HEK293 (cell line): ENCODE data around the gene EFNA2.

Experiments
- GLIS1 ChIP-seq: fragments of 450-650 bp; formaldehyde crosslinking; IDR thresholded peaks from 2 replicates; pipeline ENCODE4 v1.5.1; 2016; ENCODE audit warnings: missing biosample characterization, missing genetic modification characterization
- GLIS2 ChIP-seq: fragments of 450-650 bp; formaldehyde crosslinking; IDR thresholded peaks from 2 replicates; pipeline ENCODE4 v1.5.1; 2016; ENCODE audit warnings: missing biosample characterization, missing genetic modification characterization
- IKZF3 ChIP-seq: fragments of 450-650 bp; IDR thresholded peaks from 2 replicates; pipeline ENCODE4 v1.5.0; 2018; ENCODE audit warnings: missing biosample characterization, mild to moderate bottlenecking, missing genetic modification characterization, moderate library complexity
- PRDM1 ChIP-seq: fragments of 450-650 bp; formaldehyde crosslinking; IDR thresholded peaks from 2 replicates; pipeline ENCODE4; 2016; ENCODE audit warnings: missing biosample characterization, missing genetic modification characterization
- PRDM4 ChIP-seq: fragments of 450-650 bp; formaldehyde crosslinking; IDR thresholded peaks from 2 replicates; pipeline ENCODE4 v1.5.1; 2017; ENCODE audit warnings: missing biosample characterization, missing genetic modification characterization
- ZBTB17 ChIP-seq: fragments of 450-650 bp; formaldehyde crosslinking; IDR thresholded peaks from 2 replicates; pipeline ENCODE4 v1.5.1; 2016; ENCODE audit warnings: missing biosample characterization, missing genetic modification characterization
- ZBTB21 ChIP-seq: fragments of 450-650 bp; formaldehyde crosslinking; IDR thresholded peaks from 2 replicates; pipeline ENCODE4 v1.5.1; 2017; ENCODE audit warnings: missing biosample characterization, missing genetic modification characterization
- ZBTB44 ChIP-seq: fragments of 450-650 bp; IDR thresholded peaks from 2 replicates; pipeline ENCODE4 v1.5.1; 2018; ENCODE audit warnings: missing biosample characterization, mild to moderate bottlenecking, missing genetic modification characterization
- ZEB2 ChIP-seq: fragments of 450-650 bp; formaldehyde crosslinking; IDR thresholded peaks from 2 replicates; pipeline ENCODE4 v1.5.1; 2016; ENCODE audit warnings: missing biosample characterization, missing genetic modification characterization
- ZFHX2 ChIP-seq: fragments of 450-650 bp; formaldehyde crosslinking; conservative IDR thresholded peaks from 2 replicates; pipeline ENCODE4 v1.5.1; 2016; ENCODE audit warnings: missing biosample characterization, missing genetic modification characterization
- ZNF202 ChIP-seq: fragments of 450-650 bp; formaldehyde crosslinking; IDR thresholded peaks from 2 replicates; pipeline ENCODE4 v1.5.1; 2016; ENCODE audit warnings: missing biosample characterization, missing genetic modification characterization, borderline replicate concordance
- ZNF214 ChIP-seq: fragments of 450-650 bp; formaldehyde crosslinking; IDR thresholded peaks from 2 replicates; pipeline ENCODE4 v1.5.1; 2017; ENCODE audit warnings: missing biosample characterization, mild to moderate bottlenecking, missing genetic modification characterization, borderline replicate concordance
- ZNF335 ChIP-seq: fragments of 450-650 bp; formaldehyde crosslinking; conservative IDR thresholded peaks from 2 replicates; pipeline ENCODE4 v1.5.1; 2016; ENCODE audit warnings: missing biosample characterization, missing genetic modification characterization
- ZNF398 ChIP-seq: fragments of 450-650 bp; formaldehyde crosslinking; IDR thresholded peaks from 2 replicates; pipeline ENCODE4 v1.5.1; 2017; ENCODE audit warnings: missing biosample characterization, missing genetic modification characterization
- ZNF449 ChIP-seq: fragments of 450-650 bp; formaldehyde crosslinking; IDR thresholded peaks from 2 replicates; pipeline ENCODE4 v1.5.1; 2017; ENCODE audit warnings: missing biosample characterization, mild to moderate bottlenecking, missing genetic modification characterization, moderate library complexity
- ZNF518A ChIP-seq: fragments of 450-650 bp; formaldehyde crosslinking; conservative IDR thresholded peaks from 2 replicates; pipeline ENCODE4 v1.5.1; 2016; ENCODE audit warnings: low read depth, missing biosample characterization, missing genetic modification characterization
- ZNF596 ChIP-seq: fragments of 450-650 bp; IDR thresholded peaks from 2 replicates; pipeline ENCODE4 v1.5.0; 2018; ENCODE audit warnings: missing biosample characterization, mild to moderate bottlenecking, missing genetic modification characterization, moderate library complexity
- ZNF600 ChIP-seq: fragments of 450-650 bp; formaldehyde crosslinking; IDR thresholded peaks from 2 replicates; pipeline ENCODE4 v1.5.1; 2016; ENCODE audit warnings: missing biosample characterization, missing genetic modification characterization
- ZNF610 ChIP-seq: fragments of 450-650 bp; formaldehyde crosslinking; IDR thresholded peaks from 2 replicates; pipeline ENCODE4 v1.5.1; 2016; ENCODE audit warnings: missing biosample characterization, missing genetic modification characterization, borderline replicate concordance
- ZXDB ChIP-seq: fragments of 450-650 bp; formaldehyde crosslinking; IDR thresholded peaks from 2 replicates; pipeline ENCODE4 v1.5.1; 2016; ENCODE audit warnings: missing biosample characterization, missing genetic modification characterization
- TF ChIP-seq, protein P1 (sequence below): fragments of 450-650 bp; formaldehyde crosslinking; IDR thresholded peaks from 2 replicates; pipeline ENCODE4 v1.5.1; 2016; ENCODE audit warnings: missing biosample characterization, missing genetic modification characterization, borderline replicate concordance
- TF ChIP-seq, protein P2 (sequence below): fragments of 450-650 bp; formaldehyde crosslinking; IDR thresholded peaks from 2 replicates; pipeline ENCODE4 v1.5.1; 2016; ENCODE audit warnings: missing biosample characterization, missing genetic modification characterization

EFNA2 gene

DNA sequence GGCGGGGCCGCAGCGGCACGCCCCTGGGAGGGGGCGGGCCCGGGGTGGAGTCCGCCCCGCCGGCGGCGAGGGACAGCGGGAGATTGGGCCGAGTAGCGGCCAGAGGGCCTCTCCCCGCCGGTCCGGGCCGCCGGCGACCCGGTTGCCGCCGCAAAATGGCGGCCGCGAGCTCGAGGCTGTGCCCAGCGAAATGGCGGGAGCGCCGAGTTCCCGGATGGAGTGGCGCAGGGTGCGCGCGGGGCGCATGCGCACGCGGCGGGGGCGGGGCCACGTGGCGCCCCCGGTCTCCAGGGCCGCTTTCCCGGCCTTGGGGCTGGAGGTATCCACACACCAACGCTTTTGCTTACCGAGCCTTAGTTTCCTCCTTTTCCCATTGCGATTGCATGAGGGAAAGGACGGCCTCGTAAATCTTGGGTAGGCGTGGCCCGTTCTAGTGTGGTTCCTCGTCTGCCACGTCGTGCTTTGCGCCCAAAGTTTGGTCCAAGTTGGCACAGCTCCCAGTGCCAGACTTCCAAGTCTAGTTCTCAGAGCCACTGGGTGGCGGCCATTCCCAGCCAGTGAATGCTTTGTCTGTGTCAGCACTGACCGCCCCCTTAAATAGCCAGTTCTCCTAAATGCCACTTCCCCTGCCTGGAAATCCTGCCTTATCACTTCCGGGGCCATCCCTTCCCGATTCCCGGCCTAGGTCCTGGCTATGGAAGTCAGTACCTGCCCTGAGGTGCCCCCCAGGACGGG is 16.0 kb upstream of the EFNA2 start (continued):
- peak; percentile 54 for TF ChIP-seq ZNF335
- TF ChIP-seq ZNF518A (tag by site-specific recombination) = no peak
- no peak; the same call in 1 of the 2 replicates for TF ChIP-seq ZNF398 (tag by site-specific recombination)
- TF ChIP-seq IKZF3 (tag by site-specific recombination) = peak; percentile 30; the same call in 1 of the 2 replicates
- no peak for TF ChIP-seq ZNF202 (tag by site-specific recombination)
- peak; percentile 50; the same call in 1 of the 2 replicates for TF ChIP-seq ZNF600 (tag by site-specific recombination)
- peak; percentile 54 for TF ChIP-seq ZFHX2 (tag by site-specific recombination)
- peak; percentile 60; the same call in 1 of the 2 replicates for TF ChIP-seq ZNF610 (tag by site-specific recombination)
- TF ChIP-seq, protein P1, sequence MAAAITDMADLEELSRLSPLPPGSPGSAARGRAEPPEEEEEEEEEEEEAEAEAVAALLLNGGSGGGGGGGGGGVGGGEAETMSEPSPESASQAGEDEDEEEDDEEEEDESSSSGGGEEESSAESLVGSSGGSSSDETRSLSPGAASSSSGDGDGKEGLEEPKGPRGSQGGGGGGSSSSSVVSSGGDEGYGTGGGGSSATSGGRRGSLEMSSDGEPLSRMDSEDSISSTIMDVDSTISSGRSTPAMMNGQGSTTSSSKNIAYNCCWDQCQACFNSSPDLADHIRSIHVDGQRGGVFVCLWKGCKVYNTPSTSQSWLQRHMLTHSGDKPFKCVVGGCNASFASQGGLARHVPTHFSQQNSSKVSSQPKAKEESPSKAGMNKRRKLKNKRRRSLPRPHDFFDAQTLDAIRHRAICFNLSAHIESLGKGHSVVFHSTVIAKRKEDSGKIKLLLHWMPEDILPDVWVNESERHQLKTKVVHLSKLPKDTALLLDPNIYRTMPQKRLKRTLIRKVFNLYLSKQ (tag by site-specific recombination) = no peak
- no peak for TF ChIP-seq ZNF449
- peak; percentile 50 for TF ChIP-seq ZEB2 (tag by site-specific recombination)
- TF ChIP-seq ZBTB17 = peak; percentile 20; the same call in 1 of the 2 replicates
- TF ChIP-seq GLIS1 (tag by site-specific recombination) = peak; percentile 76; the same call in 1 of the 2 replicates
- no peak for TF ChIP-seq ZBTB21 (tag by site-specific recombination)
- peak; percentile 70 for TF ChIP-seq ZXDB (tag by site-specific recombination)
- TF ChIP-seq PRDM1 = peak; percentile 53; the same call in 1 of the 2 replicates
- TF ChIP-seq, protein P2, sequence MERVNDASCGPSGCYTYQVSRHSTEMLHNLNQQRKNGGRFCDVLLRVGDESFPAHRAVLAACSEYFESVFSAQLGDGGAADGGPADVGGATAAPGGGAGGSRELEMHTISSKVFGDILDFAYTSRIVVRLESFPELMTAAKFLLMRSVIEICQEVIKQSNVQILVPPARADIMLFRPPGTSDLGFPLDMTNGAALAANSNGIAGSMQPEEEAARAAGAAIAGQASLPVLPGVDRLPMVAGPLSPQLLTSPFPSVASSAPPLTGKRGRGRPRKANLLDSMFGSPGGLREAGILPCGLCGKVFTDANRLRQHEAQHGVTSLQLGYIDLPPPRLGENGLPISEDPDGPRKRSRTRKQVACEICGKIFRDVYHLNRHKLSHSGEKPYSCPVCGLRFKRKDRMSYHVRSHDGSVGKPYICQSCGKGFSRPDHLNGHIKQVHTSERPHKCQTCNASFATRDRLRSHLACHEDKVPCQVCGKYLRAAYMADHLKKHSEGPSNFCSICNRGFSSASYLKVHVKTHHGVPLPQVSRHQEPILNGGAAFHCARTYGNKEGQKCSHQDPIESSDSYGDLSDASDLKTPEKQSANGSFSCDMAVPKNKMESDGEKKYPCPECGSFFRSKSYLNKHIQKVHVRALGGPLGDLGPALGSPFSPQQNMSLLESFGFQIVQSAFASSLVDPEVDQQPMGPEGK (tag by site-specific recombination) = peak; percentile 63
- 0 out of 2 replicates have a peak, but pooled peaks have one; percentile 9 for TF ChIP-seq PRDM4 (tag by site-specific recombination)
- TF ChIP-seq ZNF214 (tag by site-specific recombination) = no peak
- TF ChIP-seq ZBTB44 = no peak
- peak; percentile 66 for TF ChIP-seq ZNF596
- TF ChIP-seq GLIS2 = no peak; the same call in 1 of the 2 replicates
